COLO668 (cell line): ENCODE results near the gene CFAP20.

Experiments used
- DNase-seq: peaks from one replicate; lab custom pipeline; 2025; ENCODE audit not compliant: unreplicated experiment; lab: John Stamatoyannopoulos, UW

CFAP20 gene

GRCh38 chr16:58125041-58125440, 4.1 kb downstream of the CFAP20 start:
- no peak for DNase-seq

- DNase-seq = no peak
Measured at GRCh38 chr16:58124601-58124915, 4.6 kb downstream of the CFAP20 start.

DNA sequence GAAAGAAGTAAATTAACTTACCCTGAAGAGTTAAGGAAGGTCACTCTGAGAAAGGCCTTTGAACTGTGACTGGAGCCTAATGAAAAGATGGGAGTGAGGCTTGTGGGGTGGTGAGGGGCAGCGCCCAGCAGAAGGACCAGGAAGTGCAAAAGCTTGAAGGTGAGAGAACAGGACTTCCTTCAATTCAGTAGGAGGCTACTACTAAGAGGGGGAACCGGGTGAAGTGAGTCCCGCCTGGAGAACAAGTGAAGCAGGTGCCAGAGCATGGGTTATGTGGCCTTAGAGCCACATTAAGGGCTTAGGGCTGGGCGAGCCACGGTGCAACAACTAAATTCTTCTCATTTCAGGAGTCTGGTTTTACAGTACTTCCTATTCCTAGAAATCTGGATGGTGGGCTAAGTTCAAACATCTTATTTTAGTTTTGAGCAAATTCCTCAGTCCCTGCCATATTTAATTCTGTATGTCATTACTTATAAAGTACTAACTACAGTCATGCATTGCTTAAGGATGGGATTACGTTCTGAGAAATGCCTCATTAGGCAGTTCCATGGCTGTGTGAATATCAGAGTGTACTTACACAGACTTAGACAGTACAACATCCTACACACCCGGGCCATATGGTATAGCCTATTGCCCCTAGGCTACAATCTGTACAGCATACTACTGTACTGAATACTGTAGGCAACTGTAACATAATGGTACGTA, 5.1 kb downstream of the CFAP20 start:
- no peak for DNase-seq

DNA sequence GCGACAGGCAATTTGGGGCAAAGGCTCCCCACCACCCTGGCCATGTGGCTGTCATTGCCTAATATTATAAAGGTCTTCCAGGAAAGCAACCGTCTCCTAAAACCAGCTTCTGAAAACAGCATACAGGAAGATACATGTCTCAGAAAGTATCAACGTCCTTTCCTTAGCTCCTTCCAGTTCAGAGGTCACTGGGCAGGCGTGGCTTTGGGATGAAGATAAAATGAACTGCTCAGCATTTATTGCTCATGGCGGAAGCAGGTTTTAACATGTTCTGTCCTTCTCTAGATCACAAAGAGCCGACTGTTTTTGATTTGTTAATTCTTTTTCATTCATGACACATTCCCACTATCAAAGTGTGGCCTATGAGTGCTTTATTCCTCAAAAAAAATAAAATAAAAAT, 8.0 kb downstream of the CFAP20 start:
- DNase-seq = no peak

DNA sequence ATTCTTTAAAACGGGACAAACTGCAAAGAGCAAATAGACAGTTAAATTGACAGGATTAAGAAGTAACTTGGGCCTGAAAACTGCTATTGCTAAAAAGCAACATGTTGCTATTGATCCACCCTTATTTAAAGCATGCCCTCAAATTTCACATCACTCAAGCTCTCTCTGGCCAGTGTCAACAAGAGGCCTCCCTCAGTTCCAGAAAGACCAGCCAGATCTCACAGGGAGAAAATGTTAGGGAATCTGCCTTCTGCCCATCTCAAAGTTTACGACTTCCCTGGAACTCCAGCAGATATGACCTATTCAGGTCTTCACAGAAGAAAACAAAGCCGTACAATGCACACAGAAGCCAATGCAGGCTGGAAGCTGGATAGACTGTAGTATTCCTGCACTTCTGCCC, 8.9 kb downstream of the CFAP20 start:
- no peak for DNase-seq

GRCh38 chr16:58119509-58119845, 9.7 kb downstream of the CFAP20 start:
- no peak for DNase-seq

DNA sequence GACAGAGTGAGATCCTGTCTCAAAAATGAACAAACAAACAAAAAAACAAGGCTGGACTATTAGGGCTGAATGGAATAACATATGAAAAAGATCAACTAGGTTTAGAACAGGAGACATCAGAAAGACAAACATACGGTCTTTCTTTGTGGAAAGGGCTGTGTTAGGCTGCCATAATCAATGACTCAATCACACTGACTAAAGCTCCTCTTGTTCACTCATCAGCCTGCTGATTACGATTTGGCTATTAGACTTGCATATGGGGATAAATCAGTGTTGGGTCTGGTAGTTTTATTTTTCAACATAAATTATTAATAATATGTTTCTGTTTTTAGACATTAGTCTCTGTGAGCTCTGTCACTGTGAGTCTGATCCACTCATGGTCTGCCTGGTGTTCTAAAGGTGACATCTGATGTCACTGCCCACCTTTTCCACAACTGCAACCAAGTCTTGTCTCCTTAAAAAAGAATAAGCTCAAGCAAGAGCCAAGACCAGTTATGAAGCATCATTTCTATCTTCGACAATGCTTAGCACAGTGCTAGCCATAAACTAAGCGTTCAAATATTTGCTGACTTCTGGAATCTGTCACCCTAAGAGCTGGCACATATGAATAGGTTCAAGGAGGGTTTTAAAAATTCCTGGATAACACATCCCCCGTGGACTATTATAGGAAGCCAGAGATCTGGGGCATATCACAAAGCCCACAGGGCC, 10.2 kb downstream of the CFAP20 start:
- no peak for DNase-seq

- no peak for DNase-seq
Measured at GRCh38 chr16:58116529-58116928, 12.7 kb downstream of the CFAP20 start.

DNA sequence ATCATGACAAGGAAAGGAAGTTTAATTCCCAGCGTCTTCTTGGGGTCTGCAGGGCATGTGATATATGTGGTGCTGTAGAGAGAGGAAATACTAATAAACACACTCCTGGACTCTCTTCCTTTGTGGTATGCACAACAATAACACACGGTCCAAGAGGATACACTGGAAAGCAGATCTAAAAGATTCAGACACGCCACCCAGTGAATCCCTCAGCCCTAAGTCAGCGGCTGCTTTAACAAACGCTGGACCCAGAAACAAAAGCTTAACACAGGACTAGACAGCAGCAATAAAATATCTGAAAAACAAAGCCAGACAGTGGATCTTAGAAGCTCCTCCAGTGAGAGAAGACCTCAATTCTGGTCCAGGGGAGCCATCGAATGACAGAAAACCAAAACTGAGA, 13.1 kb downstream of the CFAP20 start:
- DNase-seq = no peak

DNA sequence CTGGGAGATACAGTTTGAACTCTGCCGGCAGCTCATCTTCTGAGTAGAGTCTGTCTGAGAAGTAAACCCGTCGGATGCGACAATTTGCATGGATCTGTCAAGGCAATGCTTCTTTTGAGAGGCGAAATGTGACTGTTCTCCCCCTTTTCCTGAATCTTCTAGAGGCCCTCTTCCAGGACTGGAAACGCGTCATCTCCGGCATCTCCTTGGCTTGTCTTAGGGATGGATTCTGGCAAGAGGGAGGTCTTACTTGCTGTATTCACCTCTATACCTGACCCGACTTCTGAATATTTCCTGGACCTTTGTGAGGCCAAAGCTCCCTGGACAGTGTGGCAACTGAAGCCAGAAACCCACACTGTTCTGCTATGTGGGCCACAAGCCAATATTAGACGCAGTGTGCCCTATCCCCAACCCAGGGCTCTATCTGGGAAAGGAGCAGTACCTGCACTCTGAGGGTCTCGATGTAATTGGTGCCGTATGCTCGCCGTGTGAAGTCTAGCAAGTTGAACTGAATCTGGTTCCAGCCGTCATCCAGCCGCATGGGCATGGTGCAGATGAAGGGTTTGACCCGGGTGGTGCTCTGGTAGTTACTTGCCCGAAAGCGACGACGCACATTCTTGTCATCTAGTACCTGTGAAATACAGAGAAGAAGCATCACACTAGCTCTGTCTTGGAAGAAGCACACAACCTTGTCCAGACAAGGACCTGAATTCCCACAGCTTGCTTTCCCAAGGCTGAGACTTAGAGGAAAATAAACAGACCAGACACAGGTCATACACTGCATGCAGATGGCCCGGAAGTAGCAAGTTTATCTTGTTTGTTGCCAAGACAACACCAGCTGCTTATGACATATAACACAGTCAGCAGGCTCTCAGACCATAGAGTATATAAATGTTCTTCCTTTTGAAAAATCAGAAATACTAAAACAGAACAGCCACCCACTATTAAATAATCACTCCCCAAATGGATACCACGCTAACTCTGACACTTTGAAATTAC, 14.1 kb downstream of the CFAP20 start:
- no peak for DNase-seq

GRCh38 chr16:58111302-58111627, 17.9 kb downstream of the CFAP20 start:
- no peak for DNase-seq

GRCh38 chr16:58110571-58111301, 18.4 kb downstream of the CFAP20 start:
- peak; percentile 65 for DNase-seq

- DNase-seq = no peak
Measured at GRCh38 chr16:58109881-58110280, 19.3 kb downstream of the CFAP20 start.

DNA sequence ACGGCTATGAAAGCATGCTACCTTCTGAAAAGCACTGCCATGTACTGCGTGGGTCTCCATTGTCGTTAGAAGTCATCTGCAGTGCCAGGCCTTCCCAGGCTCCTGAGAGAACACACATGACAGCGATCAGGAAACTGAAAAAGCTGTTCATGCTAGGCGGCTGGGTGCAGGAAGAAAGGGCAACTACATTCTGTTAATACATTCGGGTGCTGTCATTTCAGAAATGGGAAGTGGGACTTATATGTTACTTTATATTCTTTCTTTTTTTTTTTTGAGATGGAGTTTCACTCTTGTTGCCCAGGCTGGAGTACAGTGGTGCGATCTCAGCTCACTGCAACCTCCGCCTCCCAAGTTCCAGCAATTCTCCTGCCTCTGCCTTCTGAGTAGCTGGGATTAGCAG, 19.9 kb downstream of the CFAP20 start:
- no peak for DNase-seq

- no peak for DNase-seq
Measured at GRCh38 chr16:58107709-58108108, 21.5 kb downstream of the CFAP20 start.

DNA sequence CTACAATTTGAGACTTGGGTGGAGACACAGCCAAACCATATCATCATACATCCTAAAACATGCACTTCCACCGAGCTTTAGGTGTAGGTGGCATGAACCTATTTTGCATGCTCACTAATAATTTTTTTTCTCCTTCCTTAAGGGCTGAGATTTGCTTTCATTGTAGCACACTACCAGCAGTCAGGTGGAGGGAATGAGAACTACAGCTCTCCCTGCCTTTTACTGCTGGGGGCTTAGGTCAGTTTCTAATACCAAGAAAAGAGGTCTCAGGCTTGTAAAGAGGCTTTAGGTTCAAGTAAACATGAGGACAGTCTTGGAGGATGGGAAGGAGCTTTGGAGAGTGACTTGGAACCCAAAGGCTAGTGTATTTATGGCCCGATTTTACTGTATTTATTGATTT, 22.0 kb downstream of the CFAP20 start:
- DNase-seq = no peak

DNA sequence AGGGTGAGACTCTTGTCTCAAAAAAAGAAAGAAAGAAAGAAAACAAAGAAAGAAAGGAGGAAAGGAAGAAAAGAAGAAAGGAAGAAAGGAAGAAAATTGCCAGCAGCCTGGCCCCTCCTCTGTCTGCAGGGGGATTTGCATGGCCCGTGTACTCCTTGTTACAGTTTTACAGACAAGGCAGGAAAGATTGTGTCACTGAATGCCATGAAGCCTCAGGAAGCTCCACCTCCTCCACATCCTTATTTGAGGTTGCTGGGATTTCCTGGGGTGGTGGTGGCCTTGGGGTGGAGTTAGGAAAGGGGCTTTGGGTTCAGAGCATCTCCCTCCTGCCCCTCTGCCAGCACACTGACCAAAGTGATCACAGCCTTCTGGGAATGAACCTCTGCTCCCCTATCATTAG, 23.6 kb downstream of the CFAP20 start:
- DNase-seq = no peak

GRCh38 chr16:58102665-58103392, 26.4 kb downstream of the CFAP20 start:
- DNase-seq = no peak

GRCh38 chr16:58099956-58100300, 29.3 kb downstream of the CFAP20 start:
- no peak for DNase-seq

DNA sequence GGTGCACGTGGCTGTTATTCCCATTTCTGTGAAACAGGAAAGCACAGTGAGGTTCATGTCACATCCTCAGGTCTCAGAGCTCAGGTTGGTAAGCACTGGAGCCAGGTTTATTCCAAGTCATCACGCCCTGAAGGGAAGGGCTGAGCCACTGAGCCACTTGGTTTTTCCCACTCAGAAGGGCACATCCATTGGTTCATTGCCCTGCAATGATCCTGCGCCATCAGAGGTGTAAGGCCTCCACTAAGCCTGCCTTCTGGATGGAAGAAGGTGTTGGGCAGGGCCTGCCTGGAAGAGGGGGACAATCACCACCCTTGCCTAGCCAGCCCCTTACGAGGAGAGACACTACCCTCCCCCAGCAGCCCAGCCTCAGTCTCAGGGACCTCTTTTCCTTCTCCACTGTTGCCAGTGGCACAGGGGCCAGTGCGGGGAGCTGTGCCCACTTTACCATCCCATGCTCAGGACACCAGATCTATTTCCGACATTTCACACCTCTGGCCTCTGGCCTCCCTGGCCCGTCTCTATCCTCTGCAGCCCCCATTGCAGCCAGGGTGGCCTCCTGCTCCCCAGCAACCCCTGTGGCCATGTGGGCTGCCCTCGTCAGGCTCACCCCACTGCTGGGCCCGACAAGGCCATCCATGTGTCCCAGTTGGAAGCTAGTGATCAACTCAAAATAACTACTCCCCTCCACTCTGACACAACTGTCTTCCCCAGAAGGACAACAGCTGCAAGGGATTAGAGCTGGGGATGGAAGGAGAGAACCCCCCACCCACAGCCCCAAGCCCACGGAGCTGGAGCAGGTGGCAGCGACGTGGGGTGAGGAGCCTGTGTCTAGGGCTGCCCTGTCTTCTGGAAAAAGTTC, 29.9 kb downstream of the CFAP20 start:
- no peak for DNase-seq
